Measurements from ENCODE around the gene DAPK1.

The DAPK1 gene

DNA sequence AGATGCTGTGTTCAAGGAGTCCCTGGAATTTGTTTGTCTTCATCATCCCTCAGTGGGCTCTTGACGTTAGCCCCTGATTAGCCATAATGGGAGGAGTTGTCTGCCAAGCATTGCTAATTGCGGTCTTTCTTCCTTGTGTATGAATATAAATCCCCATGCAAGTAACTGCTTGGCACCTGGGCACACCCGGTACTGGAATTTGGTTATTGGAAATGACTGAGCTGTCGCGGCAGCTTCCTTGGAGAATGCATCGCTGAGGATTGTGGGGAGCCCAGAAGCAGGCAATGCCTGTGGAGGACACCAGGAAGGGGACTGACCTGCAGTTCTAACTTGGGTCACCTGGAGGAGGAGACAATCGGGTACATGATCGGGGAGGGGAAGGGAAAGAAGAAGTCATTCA lies 174.9 kb downstream of the DAPK1 start:
- DNase-seq: no peak

GRCh38 chr9:87673446-87674120 lies 175.9 kb downstream of the DAPK1 start:
- no peak for DNase-seq

- no peak for DNase-seq
Observed at GRCh38 chr9:87674565-87675299, 177.1 kb downstream of the DAPK1 start.

GRCh38 chr9:87675906-87676515 lies 178.3 kb downstream of the DAPK1 start:
- DNase-seq: no peak

- no peak for DNase-seq
Observed at GRCh38 chr9:87676976-87677775, 179.5 kb downstream of the DAPK1 start.

DNA sequence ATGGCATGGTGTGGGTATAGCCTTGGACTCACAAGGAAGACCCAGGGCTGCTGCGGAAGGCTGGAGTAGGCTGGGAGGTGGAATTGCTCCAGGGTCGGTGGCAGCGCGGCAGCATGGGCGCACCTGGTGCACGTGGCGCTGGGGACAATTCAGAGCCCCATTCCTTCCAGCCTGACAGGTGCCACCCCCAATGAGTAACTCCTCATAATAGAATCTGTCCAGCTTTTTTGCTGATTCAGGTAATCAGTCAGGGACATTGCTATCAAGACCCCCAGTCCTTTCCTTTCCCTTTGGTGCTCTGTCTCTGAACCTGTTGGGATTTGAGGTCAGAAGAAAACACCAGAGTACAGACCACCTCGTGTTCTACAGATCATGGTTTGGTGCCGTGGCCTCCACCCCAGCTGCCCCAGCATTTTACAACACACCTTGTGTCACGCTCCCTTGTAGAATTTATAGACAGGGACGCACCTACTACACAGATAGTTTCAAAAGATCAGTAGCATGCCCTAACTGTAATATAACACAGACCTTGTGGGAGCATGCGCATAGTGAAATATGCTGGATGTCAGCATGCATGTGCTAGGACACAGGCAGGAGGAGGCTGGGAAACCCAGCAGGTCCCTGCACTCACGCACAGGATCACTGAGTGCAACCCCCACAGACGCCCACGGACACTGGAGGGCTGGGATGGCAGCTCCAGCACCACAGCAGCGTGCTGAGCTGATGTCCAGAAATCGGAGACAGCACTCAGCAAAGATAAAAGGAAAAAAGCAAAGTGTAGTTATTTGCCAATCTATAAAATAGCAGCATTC lies 180.3 kb downstream of the DAPK1 start:
- DNase-seq: no peak

DNA sequence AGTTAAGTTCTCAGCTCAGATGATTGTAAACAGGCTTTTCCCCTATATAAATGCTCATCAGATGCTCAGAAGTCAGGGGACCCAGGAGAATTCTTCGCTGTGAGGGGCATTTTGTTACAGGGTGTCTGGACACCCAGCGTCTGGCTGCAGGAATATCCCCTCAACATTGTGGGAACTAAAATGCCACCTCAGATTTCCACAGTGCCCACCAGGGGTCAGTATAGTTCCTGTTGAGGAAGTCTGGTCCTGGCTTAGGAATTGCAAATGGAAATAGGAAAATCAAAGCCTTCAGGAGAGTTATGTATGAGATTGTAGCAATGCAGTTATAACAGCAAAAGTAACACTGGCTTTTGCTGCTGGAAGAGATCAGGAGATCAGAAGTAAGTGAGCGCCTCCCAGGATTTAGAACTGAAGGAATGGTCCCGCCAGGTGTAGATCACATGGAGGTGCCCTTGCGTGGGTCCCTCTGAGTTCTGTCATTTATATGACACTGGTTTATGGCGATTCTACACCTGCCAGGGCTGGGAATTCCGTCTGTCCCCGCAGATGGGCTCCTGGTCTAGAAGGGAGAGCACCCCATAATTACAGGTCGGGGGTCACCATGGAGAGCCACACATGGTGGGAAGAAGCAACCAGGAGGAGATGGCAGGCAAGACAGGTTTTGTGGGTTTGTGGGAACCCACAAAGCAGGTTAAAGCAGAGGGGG lies 181.1 kb downstream of the DAPK1 start:
- peak; percentile 71 for DNase-seq

GRCh38 chr9:87681271-87682061 lies 183.8 kb downstream of the DAPK1 start:
- no peak for DNase-seq

GRCh38 chr9:87682085-87682484 lies 184.4 kb downstream of the DAPK1 start:
- DNase-seq: no peak

DNA sequence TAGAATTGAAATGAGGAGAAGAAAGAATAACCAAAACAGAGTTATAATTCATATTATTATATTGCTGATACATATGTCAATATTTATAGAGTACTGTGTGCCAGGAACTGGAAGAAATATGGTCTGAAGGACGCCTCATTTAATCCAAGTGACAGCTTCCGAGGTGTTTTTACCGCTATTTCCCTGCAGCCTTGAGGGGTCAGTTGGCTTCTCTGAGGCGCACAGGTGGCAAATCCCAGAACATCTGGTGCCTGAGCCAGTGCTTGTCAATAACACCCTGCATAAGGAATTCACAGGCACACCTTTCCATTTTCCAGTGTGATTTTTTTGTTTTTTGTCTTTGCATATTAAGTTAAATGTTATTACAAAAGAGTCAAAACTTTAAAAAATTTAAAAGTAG lies 185.0 kb downstream of the DAPK1 start:
- DNase-seq: no peak

DNA sequence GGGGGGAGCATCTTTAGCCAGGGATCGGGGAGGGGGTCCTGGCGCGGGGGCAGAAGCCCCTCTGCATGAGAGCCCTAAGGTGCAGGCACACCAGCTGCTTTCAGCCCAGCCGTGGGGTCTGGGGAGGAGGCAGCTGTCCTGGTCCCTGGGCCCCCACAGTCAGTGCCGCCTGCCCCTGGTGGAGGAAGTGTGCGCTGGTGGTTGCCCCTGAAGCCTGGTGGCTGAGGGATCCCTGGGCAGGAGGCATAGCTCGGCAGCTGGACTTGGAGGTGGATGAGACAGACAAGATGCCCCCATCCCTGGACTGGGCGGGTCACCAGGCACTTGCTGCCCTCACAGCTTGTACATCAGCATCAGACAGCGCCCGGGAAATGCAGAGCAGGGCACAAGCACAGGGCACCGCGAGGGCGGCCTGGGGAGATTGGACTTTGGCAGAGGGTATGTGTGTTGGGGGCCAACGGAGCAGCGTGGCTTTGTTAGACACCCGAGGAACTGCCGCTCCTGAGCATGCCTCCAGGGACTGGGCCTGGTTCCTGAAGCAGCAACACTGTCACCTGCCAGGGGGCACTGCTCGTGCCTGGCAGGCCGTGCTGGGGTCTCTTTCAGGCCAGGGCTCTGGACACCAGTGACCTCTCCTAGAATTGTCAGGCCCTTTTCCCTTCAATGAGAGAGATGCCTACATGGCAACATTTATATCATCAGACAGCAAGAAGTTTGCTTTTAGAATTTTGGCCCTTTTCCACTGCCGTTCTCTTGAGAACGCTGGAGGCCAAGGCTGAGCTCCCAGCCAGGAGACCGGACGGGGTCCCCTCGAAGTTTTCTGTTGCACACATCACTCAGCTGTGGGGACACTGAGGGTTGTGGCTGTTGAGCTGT lies 186.3 kb downstream of the DAPK1 start:
- DNase-seq: no peak

GRCh38 chr9:87684627-87685219 lies 187.1 kb downstream of the DAPK1 start:
- DNase-seq: peak; percentile 15

DNA sequence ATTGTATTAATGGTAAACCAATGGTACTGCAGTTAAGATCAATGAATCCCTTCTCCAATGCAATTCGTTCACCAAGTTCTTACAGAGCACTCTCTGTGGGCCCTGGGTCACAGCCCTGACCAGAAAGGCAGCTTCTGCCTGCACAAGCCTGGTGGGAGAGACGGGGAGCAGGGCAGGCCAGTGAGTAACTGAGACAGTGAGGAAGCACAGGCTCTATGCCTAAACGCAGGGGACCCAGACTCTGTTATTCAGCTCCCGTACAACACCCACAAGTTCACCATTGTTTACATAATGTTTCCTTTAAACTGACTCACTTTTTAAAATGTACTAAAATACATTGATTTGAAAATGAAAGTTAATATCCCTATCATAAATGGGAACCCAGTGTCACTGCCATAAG lies 187.8 kb downstream of the DAPK1 start:
- no peak for DNase-seq

- DNase-seq: no peak
Observed at GRCh38 chr9:87685871-87686519, 188.3 kb downstream of the DAPK1 start.

GRCh38 chr9:87686520-87687090 lies 188.9 kb downstream of the DAPK1 start:
- DNase-seq: no peak

GRCh38 chr9:87687207-87687606 lies 189.5 kb downstream of the DAPK1 start:
- DNase-seq: no peak

DNA sequence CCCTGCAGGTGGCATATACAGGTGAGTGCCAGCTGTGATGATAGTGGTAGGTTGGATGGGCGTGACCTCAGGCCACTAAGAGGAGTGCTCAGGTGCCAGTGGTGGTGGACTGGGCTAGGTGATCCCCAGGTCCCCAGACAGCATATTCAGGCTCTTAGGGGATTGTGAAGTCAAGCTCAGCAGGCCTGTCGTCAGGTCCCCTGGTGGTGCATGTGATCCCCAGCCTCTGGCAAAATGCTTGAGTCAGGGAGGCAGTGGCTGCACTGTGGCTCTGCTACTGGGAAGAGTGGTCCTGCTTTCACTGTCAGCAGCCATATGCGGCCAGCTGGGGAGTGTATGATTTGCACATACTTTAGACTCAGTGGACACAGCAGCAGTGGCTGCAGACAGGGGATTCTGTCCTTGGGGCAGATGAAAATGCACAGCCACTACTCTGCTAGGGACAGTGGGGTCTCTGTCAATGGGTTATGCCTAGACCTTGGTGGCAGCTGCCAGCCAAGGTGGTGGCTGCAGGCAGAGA lies 196.6 kb downstream of the DAPK1 start:
- DNase-seq: no peak

- no peak for DNase-seq
Observed at GRCh38 chr9:87695523-87695922, 197.9 kb downstream of the DAPK1 start.

All from fibroblast of skin of back (primary cell).